Kidney capillary endothelial cell (primary cell): ENCODE results near the gene EXOSC9.

Source experiments
- DNase-seq: peaks from one replicate; pipeline ENCODE4 v3.0.0-alpha.2; 2018; ENCODE audit warnings: low spot score

EXOSC9 gene

DNA sequence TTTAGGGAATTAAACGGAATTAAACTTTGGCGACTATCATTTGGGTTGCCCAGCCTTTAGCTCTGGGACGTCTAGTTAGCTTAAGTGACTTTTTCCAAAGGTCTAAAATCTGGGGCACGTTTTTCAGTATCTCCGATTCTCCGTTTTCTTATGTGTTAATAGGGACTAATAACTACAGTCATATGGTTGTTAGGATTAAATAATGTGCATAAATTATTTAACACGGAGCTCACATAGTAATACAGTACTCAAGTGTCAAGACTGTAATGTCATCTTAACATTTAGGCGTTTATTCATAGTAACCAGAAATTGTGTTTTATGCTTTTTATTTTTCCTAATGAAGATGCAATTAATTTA, 23.0 kb downstream of the EXOSC9 start:
- no peak for DNase-seq

DNA sequence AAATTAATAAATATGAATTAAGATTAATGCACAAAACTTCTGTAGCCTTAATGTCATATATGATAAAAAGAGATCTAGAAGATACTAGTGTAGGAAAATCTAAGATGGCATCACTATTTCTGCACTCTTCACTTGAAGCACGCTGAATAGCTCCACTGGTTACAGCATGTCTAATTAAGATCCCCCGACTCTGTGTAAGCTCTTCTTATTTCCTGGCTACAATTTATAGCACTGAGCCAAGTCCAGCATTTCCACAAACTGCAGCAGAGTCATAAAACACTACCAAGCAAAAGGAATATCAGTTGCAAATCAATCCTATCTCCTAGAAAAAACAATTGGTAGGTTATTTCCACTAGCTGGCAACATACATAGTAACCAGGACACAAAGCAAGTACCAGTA, 23.8 kb downstream of the EXOSC9 start:
- DNase-seq, result no peak

DNA sequence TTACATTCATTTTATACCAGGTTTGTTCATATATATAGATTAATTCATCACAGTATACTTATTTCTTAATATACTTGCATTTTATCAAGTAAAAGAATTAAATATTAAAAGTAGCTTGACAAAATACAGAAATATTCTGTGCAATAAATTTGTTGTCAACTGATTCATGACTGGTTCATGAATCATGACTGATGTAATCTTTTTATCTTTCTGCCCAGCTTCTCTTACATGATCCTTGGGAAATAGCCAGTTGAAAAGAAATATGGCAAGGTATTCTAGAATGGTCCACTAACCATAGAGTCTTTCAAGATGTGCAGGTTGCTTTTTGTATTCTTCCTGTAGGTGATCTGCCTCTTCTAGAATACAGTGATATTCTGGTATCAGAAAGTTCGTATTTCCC, 26.7 kb downstream of the EXOSC9 start:
- DNase-seq, result peak; percentile 20

DNA sequence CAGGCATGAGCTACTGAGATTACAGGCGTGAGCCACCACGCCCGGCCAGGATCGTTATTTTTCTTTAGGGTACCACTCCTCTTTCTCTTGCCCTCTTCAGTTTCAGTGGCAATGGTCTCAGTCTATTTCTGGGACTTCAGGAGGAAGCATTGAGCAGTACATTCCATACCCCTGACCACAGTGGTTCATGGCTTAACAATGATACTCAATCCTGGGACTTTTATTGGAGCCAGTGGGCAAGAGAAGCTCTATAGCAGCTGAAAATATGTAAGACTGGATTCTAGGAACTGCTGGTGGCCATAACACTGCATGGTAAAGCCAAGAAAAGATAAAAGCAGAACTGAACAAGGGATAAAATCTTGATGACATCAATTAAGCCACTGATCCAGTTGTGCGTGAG, 28.4 kb downstream of the EXOSC9 start:
- no peak for DNase-seq

DNA sequence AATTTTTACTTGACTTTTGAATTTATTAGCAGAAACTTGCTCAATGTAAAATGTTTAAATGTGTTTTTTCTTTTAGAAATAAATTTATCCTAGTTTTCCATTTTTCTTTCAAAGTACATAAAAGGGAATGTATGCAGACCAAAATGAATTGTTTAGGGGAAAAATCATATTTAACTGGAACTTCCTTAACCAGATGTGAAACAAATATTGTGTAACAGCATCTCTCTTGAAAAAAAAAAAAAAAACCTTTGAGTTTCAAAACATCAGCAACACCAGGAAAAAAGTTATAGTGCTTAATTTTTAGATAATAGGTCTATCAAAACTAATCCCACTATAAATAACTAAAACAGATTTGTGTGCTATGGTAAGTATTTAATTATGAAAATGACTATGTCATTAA, 37.0 kb downstream of the EXOSC9 start:
- no peak for DNase-seq

DNA sequence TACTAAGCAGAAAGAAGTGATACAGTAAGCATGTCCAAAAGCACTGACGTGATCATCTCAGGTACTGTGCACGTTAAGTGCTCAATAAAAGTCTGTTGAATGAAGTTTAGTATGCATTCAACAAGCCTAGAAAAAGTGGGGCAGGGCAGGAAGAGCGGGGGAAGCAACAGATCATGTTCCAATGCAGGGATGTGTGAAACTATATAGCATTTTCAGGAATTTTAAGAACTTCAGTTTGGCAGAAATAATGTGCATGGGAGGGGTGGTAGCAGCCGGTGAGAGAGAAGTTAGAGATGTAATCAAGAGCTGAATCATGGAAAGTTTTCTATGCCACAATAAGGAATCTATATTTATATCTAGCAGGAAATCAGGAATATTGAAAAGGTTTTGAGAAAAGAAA, 41.7 kb downstream of the EXOSC9 start:
- no peak for DNase-seq

DNA sequence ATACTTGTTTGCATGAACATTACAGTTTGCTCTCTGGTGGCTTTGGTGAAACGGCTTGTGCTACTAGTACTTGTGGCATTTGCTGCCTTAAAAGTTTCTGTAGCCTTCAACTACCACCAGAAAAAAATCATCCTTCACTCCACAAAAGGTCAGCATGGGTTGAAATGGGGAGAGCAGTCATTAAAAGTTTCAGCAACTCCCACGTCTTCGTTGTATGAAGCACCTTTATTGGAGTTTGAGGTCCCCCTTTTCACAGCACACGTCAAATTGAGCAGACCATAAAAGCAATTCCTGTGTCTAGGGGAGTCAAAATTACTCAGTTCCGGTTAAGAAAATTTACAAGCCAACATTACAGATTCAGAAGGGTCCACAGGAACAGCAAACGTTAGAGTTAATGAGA, 45.5 kb downstream of the EXOSC9 start:
- DNase-seq, result no peak

DNA sequence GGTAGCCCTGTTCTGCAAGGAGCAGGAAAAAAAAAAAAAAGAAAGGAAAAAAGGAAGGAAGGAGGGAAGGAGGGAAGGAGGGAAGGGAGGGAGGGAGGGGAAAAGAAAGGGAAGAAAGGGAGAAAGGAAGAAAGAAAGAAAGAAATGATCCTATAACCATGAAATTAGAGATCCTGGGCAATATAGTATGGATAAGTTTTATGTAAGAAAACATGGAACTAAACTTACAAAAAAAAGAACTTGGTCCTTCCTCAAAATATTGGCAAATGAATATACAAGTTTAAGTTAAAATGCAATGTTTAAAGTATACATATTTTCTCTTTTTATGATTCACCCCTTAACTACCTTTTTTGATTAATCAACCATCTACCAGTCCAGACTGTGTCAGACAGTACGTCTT, 50.2 kb downstream of the EXOSC9 start:
- DNase-seq, result no peak

DNA sequence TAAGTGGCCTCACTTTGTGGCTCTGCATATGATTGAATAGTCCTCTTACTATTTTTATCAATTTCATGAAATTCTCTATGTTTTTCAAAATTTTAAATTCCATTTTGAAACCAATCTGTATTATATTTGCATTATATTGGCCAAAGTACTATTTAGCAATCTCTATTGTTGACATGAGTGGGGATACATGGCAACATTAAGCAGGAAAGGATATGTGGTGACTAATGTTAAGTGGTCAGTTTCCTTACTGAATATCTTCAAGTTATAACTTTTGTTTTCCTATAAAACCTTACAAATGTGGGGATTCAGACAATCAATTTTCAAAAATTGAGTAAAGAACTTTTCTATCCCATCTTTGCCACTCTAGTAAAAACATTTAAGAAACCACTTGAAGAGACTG, 59.0 kb downstream of the EXOSC9 start:
- peak; percentile 25 for DNase-seq

DNA sequence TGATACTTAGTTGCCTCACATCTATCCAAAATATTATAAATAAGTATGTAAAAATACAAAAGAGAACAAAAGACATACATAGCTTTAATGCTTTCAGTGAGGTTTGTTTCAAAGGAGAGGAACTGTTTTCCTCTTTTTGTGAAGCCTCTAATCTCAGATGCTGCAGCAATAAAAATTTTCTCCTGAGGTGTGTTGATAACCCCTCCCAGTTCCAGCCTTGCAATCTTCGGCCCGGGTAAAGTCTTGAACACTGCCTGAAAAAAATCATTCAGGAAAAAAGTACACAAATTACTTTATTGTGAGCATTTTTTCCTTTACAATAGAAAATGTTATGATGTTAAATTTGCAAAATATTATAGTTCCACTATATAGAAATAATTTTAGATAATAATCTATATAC, 60.3 kb downstream of the EXOSC9 start:
- no peak for DNase-seq

DNA sequence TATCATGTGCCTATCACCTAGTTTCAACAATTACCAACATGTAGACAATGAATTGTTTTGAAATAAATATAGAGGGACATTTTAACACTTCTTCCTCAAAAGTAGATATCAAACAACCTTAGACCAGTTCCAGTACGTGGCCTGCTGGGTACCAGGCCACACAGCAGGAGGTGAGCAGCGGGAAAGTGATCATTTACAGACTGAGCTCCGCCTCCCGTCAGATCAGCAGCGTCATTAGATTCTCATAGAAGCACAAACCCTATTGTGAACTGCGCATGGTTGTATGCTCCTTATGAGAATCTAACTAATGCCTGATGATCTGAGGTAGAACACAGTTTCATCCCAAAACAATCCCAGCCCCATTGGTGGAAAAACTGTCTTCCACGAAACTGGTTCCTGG, 62.7 kb downstream of the EXOSC9 start:
- no peak for DNase-seq
